Measurements from ENCODE around the gene HTR1D.

Gene HTR1D

DNA sequence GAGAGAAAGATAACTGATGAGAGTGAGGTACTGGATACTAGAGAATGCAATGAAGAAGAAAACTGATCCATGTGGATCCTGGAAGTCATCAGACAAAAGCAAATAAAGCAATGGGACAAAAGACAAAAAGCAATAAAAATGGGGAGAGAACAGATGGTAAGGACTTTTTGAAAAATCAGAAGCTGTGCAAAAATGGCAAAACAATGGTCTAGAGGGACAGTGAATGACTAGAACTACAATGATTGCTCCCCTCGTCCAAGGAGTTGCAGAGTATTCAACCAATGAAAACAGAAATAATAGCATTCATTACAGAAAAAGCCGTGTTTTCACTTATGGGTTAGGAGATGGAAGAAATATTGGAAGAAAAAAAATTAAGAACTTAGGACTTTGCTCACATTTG, 67.2 kb downstream of the HTR1D start:
- TF ChIP-seq, protein P1, sequence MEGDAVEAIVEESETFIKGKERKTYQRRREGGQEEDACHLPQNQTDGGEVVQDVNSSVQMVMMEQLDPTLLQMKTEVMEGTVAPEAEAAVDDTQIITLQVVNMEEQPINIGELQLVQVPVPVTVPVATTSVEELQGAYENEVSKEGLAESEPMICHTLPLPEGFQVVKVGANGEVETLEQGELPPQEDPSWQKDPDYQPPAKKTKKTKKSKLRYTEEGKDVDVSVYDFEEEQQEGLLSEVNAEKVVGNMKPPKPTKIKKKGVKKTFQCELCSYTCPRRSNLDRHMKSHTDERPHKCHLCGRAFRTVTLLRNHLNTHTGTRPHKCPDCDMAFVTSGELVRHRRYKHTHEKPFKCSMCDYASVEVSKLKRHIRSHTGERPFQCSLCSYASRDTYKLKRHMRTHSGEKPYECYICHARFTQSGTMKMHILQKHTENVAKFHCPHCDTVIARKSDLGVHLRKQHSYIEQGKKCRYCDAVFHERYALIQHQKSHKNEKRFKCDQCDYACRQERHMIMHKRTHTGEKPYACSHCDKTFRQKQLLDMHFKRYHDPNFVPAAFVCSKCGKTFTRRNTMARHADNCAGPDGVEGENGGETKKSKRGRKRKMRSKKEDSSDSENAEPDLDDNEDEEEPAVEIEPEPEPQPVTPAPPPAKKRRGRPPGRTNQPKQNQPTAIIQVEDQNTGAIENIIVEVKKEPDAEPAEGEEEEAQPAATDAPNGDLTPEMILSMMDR (IDR thresholded peaks at IDR 0.05; ENCODE audit: low read depth, low read length): no peak
- H3K36me3 ChIP-seq: peaks cover 4% of the 10 kb centered on the region; the same call in 1 of the 2 replicates
- H3K27ac ChIP-seq: no peak overlapping the region
- H3K9me3 ChIP-seq (ENCODE audit: severe bottlenecking): no peaks in the 10 kb centered on the region
- no peak for DNase-seq
- H3K4me3 ChIP-seq (ENCODE audit: low read depth, low read length): no peak overlapping the region
- no peaks in the 10 kb centered on the region for H3K27me3 ChIP-seq (ENCODE audit: insufficient read depth, low read depth, severe bottlenecking)

DNA sequence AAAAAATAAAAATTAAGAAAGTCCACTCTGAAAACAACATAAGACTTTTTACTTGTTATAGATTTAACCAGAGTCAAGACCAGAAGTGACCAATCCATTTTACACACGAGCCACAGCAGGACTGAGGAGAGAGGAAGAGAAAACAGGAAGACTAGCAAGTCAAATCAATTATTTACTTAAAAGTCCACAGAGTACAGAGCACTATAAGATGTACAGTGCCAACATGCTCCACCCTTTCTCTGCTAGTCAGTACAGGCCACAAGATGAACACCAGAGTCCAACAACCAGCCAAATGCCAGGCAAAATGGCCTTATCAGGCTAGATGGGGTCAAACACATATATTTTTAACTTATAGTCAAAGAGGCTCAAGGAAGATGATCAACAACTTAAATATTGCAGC, 68.2 kb downstream of the HTR1D start:
- no peak for DNase-seq
- H3K9me3 ChIP-seq (ENCODE audit: severe bottlenecking): no peaks in the 10 kb centered on the region
- TF ChIP-seq, protein P1 (IDR thresholded peaks at IDR 0.05; ENCODE audit: low read depth, low read length): no peak
- H3K36me3 ChIP-seq: peaks cover 4% of the 10 kb centered on the region; the same call in 1 of the 2 replicates
- H3K4me3 ChIP-seq (ENCODE audit: low read depth, low read length): no peak overlapping the region
- no peak overlapping the region for H3K27ac ChIP-seq
- H3K27me3 ChIP-seq (ENCODE audit: insufficient read depth, low read depth, severe bottlenecking): no peaks in the 10 kb centered on the region

DNA sequence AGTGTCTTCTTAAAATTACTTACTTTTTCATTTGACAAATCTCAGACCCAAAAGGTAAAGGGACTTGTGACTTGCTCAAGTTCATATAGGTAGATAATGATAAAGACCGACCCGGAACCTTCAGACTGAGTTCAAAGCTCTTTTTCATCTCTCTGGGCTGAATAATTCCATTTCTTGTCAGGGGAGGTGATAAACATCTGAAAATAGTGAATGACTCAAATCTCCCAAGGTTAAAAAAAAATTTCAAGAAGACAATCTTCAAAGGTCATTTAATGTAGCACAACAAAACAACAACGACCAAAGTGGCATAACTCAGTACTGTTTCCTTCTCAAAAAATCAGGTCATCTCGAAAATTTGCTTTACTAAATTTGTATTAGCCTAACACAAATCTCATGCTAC, 69.2 kb downstream of the HTR1D start:
- no peaks in the 10 kb centered on the region for H3K27me3 ChIP-seq (ENCODE audit: insufficient read depth, low read depth, severe bottlenecking)
- H3K4me3 ChIP-seq (ENCODE audit: low read depth, low read length): no peak overlapping the region
- H3K27ac ChIP-seq: no peak overlapping the region
- no peaks in the 10 kb centered on the region for H3K9me3 ChIP-seq (ENCODE audit: severe bottlenecking)
- H3K36me3 ChIP-seq: peaks cover 4% of the 10 kb centered on the region; the same call in 1 of the 2 replicates
- TF ChIP-seq, protein P1 (IDR thresholded peaks at IDR 0.05; ENCODE audit: low read depth, low read length): no peak
- DNase-seq: no peak

All from WERI-Rb-1 (cell line).